MG63 (cell line): ENCODE measurements around the gene USP26. TPM values are rescaled to one million over a fixed set of nuclear protein-coding genes. Genes with fewer than 3 reads are reported as not detected.

Source experiments
- total RNA-seq: library from RNA; depleted of rRNA; stranded (reverse); fragments of >200 nt; shearing (Covaris generic); gene quantifications from 2 replicates; pipeline ENCODE4 v1.2.3, GENCODE V29; 2014; ENCODE audit warnings: low replicate concordance; rRNA removed

Gene USP26
- total RNA-seq, 1 experiment from 2014 or later, result not detected

Other genes starting within 250 kb of the USP26 start
- 1.3 and 5.5 TPM in 2 replicates for gene HS6ST2, start 138.5 kb downstream of the USP26 start, total RNA-seq
- gene TFDP3, start 121.2 kb upstream of the USP26 start, total RNA-seq, result not detected in 2 replicates